ENCODE results near the gene BMPR2. TPM values are rescaled to one million over a fixed set of nuclear protein-coding genes. Genes with fewer than 3 reads are reported as not detected.
A peak's percentile ranks its signal among the peaks of the same experiment; 100 is the strongest.
"Not testable (repeated sequence)": the region's sequence is repeated elsewhere in the genome, so short reads cannot be mapped to it uniquely, and the experiment has no call there.

BMPR2 gene
- 45.9 TPM for total RNA-seq
- long read RNA-seq, full-length matches to known transcripts = 7 of 15 reads
- long read RNA-seq, partial matches to known transcripts = 2 of 15 reads
- long read RNA-seq, other reads (novel, unspliced or antisense) = 6 of 15 reads

GRCh38 chr2:202375609-202376408, at the start of gene BMPR2:
Gene BMPR2, plus strand, starts transcription at chr2:202376327. Its CDS starts 1,148 bp downstream, at chr2:202377475.
- DNase-seq (peak; percentile 92), ATAC-seq (ENCODE audit: poor library complexity) (peak; percentile 91)
- intact Hi-C loops (cut with DNase I) = loop anchor here (10.0 kb wide), 2 partner anchors 101 to 119 kb away; no protein-coding TSS in a partner anchor

- intact Hi-C loops (cut with DNase I) = no loop called here
- no peak for DNase-seq
- peak; percentile 92 for ATAC-seq (ENCODE audit: poor library complexity)
These were observed 48.3 kb upstream of the BMPR2 start for GRCh38 chr2:202327858-202328257.

- ATAC-seq (ENCODE audit: poor library complexity) = no peak
- intact Hi-C loops (cut with DNase I) = no loop called here
These were observed 40.2 kb upstream of the BMPR2 start for GRCh38 chr2:202335791-202336467.

GRCh38 chr2:202337151-202337550, 39.0 kb upstream of the BMPR2 start:
- DNase-seq = no peak
- intact Hi-C loops (cut with DNase I) = no loop called here
- no peak for ATAC-seq (ENCODE audit: poor library complexity)

More at GRCh38 chr2:202335791-202336467, 40.2 kb upstream of the BMPR2 start:
- no peak for DNase-seq

GRCh38 chr2:202337706-202338346, 38.3 kb upstream of the BMPR2 start:
- ATAC-seq (ENCODE audit: poor library complexity) = no peak

GRCh38 chr2:202339071-202339870, 36.9 kb upstream of the BMPR2 start:
- intact Hi-C loops (cut with DNase I) = no loop called here
- ATAC-seq (ENCODE audit: poor library complexity) (no peak), DNase-seq (no peak)

More at GRCh38 chr2:202337706-202338346, 38.3 kb upstream of the BMPR2 start:
- intact Hi-C loops (cut with DNase I) = no loop called here
- no peak for DNase-seq

- ATAC-seq (ENCODE audit: poor library complexity) (no peak), DNase-seq (no peak)
- intact Hi-C loops (cut with DNase I) = no loop called here
These were observed 31.9 kb upstream of the BMPR2 start for GRCh38 chr2:202344178-202344577.

GRCh38 chr2:202346180-202346579, 29.9 kb upstream of the BMPR2 start:
- intact Hi-C loops (cut with DNase I) = no loop called here
- DNase-seq (no peak), ATAC-seq (ENCODE audit: poor library complexity) (no peak)

- no peak for DNase-seq
- ATAC-seq (ENCODE audit: poor library complexity) = no peak
- intact Hi-C loops (cut with DNase I) = no loop called here
These were observed 22.7 kb upstream of the BMPR2 start for GRCh38 chr2:202353430-202353829.

- intact Hi-C loops (cut with DNase I) = no loop called here
- ATAC-seq (ENCODE audit: poor library complexity) = no peak
- DNase-seq = no peak
These were observed 20.1 kb upstream of the BMPR2 start for GRCh38 chr2:202355993-202356505.

- intact Hi-C loops (cut with DNase I); DNase-seq; ATAC-seq (ENCODE audit: poor library complexity): not testable (repeated sequence)
These were observed 17.2 kb upstream of the BMPR2 start for GRCh38 chr2:202358924-202359323.

- intact Hi-C loops (cut with DNase I) = no loop called here
- no peak for ATAC-seq (ENCODE audit: poor library complexity)
- DNase-seq = no peak
These were observed 15.5 kb upstream of the BMPR2 start for GRCh38 chr2:202360646-202361045.

GRCh38 chr2:202361108-202361507, 15.0 kb upstream of the BMPR2 start:
- ATAC-seq (ENCODE audit: poor library complexity) (no peak), DNase-seq (no peak)
- intact Hi-C loops (cut with DNase I) = no loop called here

- DNase-seq = no peak
- no peak for ATAC-seq (ENCODE audit: poor library complexity)
- intact Hi-C loops (cut with DNase I) = loop anchor here (10.0 kb wide), 2 partner anchors 99 to 121 kb away; no protein-coding TSS in a partner anchor
These were observed 2.6 kb upstream of the BMPR2 start for GRCh38 chr2:202373490-202373889.

GRCh38 chr2:202374383-202374782, 1.7 kb upstream of the BMPR2 start:
- intact Hi-C loops (cut with DNase I) = loop anchor here (10.0 kb wide), 2 partner anchors 100 to 120 kb away; no protein-coding TSS in a partner anchor
- not testable (repeated sequence) for DNase-seq; ATAC-seq (ENCODE audit: poor library complexity)

GRCh38 chr2:202375033-202375608, 1.0 kb upstream of the BMPR2 start:
- ATAC-seq (ENCODE audit: poor library complexity) (peak; percentile 9), DNase-seq (peak; percentile 72)
- intact Hi-C loops (cut with DNase I) = loop anchor here (10.0 kb wide), 2 partner anchors 100 to 120 kb away; no protein-coding TSS in a partner anchor

GRCh38 chr2:202376460-202377206, 506 bp downstream of the BMPR2 start:
- ATAC-seq (ENCODE audit: poor library complexity) (peak; percentile 40), DNase-seq (peak; percentile 61)
- intact Hi-C loops (cut with DNase I) = loop anchor here (10.0 kb wide), 2 partner anchors 102 to 118 kb away; no protein-coding TSS in a partner anchor

Measured in Right ventricle myocardium superior (tissue), 1 donor.